Mammary epithelial cell (primary cell): ENCODE results near the gene MRPL16.

Experiments used
- EZH2 ChIP-seq: IDR thresholded peaks from 2 replicates; pipeline ENCODE4 v1.6.1; 2012; ENCODE audit warnings: low read length, inconsistent platforms, borderline replicate concordance
- TF ChIP-seq, protein P1 (sequence below), 2 donors: IDR thresholded peaks in 1 of 2; conservative IDR thresholded peaks in 1 of 2; 2 replicates each; pipeline ENCODE4 v1.5.1; 2011 to 2012; ENCODE audit warnings: inconsistent platforms in 2 of 2, low read length in 2 of 2, mild to moderate bottlenecking in 2 of 2, control low read depth in 1 of 2, low read depth in 1 of 2; ENCODE audit not compliant: insufficient read depth in 1 of 2; ENCODE audit errors: extremely low read depth in 1 of 2

DNA sequence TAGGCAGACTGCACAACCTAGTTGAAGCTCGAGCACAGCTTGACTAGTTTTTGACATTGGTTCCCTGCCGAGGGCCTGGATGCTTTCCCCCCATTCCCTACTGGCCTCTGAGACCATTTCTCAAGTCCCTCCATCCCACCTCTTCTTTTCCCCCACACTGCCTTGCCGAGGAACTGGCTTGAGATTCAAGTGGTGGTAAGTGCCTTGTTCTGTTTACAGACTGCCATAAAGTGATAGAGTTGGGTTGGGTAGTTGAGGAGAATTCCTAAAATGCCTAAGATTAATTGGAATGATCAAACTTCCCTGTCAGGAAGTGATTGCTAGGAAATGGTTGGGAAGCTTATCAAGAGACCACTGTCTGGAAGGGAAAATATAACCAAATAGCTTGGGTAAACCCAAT, 16.2 kb downstream of the MRPL16 start:
- TF ChIP-seq, protein P1, sequence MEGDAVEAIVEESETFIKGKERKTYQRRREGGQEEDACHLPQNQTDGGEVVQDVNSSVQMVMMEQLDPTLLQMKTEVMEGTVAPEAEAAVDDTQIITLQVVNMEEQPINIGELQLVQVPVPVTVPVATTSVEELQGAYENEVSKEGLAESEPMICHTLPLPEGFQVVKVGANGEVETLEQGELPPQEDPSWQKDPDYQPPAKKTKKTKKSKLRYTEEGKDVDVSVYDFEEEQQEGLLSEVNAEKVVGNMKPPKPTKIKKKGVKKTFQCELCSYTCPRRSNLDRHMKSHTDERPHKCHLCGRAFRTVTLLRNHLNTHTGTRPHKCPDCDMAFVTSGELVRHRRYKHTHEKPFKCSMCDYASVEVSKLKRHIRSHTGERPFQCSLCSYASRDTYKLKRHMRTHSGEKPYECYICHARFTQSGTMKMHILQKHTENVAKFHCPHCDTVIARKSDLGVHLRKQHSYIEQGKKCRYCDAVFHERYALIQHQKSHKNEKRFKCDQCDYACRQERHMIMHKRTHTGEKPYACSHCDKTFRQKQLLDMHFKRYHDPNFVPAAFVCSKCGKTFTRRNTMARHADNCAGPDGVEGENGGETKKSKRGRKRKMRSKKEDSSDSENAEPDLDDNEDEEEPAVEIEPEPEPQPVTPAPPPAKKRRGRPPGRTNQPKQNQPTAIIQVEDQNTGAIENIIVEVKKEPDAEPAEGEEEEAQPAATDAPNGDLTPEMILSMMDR (conservative IDR thresholded peaks at IDR 0.05 in 1 of 2, IDR thresholded peaks at IDR 0.05 in 1 of 2; ENCODE audit: extremely low read depth in 1 of 2, insufficient read depth in 1 of 2, low read depth in 1 of 2, low read length in 2 of 2): no peak
- no peak for TF ChIP-seq EZH2
